HG02840 (cell line): ENCODE results near the gene ATG14.
"Not testable (repeated sequence)": the region's sequence is repeated elsewhere in the genome, so short reads cannot be mapped to it uniquely, and the experiment has no call there.

Experiments used
- ATAC-seq: cut with Tn5 transposase; IDR thresholded peaks from one replicate; pipeline ENCODE4 v1.9.1; 2021; ENCODE audit warnings: mild to moderate bottlenecking, moderate library complexity, moderate number of reproducible peaks; ENCODE audit not compliant: unreplicated experiment, low FRiP score

ATG14 gene

DNA sequence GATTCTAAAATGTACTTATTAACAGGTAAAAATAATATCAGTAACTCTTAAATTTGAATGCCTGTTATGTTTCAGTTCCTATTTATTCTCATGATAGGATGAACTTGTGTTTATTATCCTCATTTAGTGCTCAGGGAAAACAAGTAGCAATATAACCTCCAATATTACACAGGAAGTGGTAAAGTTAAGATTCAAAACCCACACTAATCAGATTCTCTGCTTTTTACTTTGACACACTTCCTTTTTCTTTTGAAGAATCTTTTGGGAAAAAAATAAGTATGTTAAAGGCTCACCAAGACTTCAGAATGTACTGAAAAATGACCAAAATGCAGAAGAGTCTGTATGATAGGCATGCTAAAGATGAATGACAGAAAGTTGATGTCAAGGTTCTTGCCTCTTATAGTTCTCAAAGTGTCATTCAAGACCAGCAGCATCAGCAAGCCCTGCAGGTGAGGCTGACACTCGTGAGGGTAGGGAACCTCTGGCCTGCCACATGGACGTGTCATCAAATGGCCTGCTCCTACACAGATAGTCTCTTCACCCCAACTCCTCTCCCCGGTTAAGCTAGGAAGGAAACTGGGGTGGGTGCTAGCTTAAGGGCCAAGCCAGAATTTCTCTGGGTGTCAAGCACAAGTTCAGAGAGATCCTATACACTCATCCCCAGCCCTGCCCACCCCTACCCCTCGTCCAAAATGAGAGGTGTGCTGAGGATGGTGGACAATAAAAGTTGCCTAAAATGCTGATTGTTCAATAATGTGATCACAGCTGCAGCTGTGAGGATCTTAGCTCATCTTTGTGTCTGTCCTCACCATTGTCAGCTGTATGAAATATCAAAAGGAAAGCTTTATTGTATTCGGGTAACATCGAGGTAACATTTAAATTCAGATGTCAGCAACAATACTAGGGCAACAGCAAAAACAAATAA is 22.5 kb upstream of the ATG14 start:
- no peak for ATAC-seq

DNA sequence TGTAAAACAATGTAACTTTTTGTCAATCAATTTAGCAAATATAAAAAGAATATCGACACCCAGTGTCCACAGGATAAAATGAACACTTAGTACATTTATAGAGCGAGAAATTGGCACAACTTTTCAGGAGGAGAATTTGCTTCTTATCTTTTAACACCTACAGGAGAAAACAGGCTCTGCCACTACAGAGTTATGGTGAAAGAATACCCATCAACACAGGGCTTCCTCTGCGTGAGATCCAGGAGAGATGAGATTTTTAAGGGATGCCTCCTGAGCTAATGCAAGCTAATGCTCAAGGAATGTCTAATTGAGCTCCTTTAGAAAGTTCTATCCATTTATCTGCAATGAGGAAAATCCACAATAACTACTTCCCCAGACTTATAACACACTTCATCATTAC is 21.0 kb upstream of the ATG14 start:
- no peak for ATAC-seq

DNA sequence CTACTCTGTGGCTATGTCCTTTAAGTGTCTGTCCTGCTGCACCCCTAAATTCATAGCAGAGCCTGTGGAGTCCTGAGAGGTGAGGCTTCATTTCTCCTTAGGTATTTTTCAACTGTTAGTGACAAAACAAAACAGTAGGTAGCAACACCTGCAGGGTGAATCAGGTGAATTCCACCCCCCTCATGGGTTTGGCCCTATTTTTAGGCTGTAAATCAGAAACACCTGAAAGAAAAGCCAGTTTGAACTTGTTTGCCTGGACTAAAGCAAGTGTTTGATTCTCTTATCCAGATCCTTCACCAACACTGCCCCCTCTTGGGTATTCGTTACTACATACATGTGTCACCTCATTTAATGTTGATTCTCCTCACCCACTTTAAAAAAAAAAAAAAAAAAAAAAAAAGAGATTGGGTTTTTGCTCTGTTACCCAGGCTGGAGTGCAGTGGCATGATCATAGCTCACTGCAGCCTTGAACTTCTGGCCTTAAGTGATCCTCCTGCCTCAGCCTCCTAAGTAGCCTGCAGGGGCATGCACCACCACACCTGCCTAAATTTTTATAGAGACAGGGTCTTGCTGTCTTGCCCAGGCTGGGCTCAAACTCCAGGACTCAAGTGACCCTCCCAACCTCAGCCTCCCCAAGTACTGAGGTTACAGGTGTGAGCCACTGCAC is 18.5 kb upstream of the ATG14 start:
- ATAC-seq, result no peak

DNA sequence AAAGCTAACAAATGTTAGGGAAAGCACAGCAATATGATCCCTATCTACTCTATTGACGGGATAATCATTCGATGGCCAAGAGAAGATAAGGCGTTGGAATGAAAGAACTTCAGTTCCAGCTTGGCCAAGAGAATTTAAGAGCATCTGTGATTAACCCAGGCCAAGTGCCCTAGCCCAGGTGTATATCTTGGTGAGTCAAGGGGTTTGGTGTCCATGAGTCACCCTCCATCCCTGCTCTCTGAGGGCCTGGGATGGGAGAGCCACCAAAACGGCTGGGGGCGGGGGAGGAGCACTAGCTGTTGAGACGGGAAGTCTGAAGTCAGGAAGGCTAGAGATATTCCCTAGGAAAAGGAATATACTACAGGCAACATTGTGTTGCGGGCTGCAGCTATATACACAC is 15.8 kb upstream of the ATG14 start:
- ATAC-seq, result no peak

DNA sequence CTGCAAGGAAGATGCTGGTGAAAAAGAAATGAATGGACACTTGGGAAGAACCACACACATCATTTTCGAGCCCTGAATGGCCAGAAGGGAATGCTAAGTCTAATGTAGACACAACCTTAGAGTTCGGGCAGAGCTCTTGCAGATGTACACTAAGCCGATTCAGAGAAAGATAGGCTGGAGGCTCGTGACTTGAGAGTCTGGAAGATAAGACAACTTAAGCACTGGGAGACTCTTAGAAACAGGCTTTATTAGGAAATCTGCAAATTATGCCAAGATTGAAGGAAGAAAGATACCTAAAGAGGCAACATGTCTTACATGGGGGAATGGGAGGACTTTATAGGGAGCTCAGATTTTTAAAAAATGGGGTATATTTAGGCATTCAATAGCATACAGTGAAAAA is 15.3 kb upstream of the ATG14 start:
- no peak for ATAC-seq

- ATAC-seq, result no peak
These were observed 13.5 kb upstream of the ATG14 start for GRCh38 chr14:55425091-55425490.

DNA sequence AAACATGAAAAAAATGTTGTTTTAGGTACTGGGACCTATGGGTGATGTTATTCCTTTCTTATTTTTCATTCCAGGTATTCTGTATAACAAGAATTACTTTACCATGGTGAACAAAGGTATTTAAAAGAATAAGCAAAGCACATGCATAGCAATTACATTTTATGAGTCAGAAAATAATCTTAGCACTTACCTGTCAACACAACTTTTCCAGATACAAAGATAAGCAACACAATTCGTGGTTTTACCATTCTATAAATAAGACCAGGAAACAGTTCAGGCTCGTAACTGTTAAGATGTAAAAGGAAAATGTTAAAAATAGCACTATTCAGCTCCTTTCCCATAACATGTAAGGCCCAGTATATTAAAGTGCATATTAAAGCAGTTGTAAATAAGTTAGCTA is 12.3 kb upstream of the ATG14 start:
- no peak for ATAC-seq

DNA sequence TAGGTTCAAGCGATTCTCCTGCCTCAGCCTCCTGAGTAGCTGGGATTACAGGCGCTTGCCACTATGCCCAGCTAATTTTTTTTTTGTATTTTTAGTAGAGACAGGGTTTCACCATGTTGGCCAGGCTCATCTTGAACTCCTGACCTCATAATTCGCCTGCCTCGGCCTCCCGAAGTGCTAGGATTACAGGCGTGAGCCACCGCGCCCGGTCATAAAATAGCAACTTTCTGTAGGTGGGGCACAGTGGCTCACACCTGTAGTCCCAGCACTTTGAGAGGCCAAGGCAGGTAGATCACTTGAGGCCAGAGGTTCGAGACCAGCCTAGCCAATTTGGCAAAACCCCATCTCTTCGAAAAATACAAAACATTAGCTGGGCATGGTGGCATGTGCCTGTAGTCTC is 10.7 kb upstream of the ATG14 start:
- ATAC-seq, result not testable (repeated sequence)

DNA sequence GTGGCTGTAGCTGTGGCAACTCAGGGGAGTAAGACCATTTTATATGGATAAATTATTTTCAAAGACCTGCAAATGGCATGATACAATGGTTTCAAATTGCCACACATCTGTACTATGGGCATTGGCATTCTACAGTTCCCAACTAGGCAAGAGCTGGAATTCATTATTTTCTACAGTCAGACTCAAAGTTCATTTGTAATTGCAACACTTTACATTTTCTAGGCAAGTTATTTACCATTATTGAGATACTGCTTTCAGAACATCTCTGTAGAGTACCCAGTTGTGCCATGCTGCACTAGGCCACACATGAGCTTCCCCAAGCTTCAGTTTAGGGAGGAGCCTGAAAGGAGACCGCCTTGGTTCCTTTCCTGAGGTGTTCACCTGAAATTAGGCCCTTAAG is 8.0 kb upstream of the ATG14 start:
- ATAC-seq, result no peak

- no peak for ATAC-seq
These were observed 6.8 kb upstream of the ATG14 start for GRCh38 chr14:55418411-55418810.

GRCh38 chr14:55417955-55418354 is 6.3 kb upstream of the ATG14 start:
- ATAC-seq, result no peak

DNA sequence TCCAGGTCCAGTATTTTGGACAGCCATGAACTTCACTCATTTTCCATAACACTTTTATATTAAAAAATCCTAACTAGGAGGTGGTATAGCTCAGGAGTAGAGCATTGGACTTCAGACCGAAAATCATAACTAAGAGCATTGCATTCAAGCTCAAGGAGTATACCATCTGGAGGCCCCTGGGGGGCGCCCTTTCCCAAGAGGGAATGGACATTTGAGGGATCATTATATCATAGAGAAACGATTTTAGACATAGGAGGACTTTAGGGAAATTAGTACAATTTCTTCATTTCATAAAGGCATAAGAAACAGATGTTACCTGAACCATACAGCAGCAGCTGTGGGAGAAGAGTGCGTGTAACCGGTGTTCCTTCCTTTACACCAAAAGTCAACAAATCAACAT is 5.2 kb upstream of the ATG14 start:
- no peak for ATAC-seq

GRCh38 chr14:55414551-55414950 is 2.9 kb upstream of the ATG14 start:
- no peak for ATAC-seq

DNA sequence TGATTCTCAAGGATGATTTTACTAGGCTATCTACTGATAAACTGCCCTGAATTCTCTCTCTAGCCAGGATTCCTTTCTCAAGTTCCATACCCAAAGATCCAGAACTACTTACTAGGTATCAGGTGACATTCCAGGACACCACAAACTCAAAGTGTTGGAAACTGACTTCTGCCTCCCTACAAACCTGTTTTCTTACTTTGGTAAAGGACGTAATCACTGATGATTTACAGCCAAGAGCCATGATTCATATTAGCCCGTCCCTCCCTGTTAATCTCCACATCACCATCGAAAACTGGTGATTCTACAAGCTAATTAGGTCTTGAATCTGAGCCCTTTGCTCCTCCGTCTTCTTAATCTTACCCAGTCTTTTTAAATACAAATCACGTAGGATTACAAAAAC is 1.0 kb upstream of the ATG14 start:
- no peak for ATAC-seq

DNA sequence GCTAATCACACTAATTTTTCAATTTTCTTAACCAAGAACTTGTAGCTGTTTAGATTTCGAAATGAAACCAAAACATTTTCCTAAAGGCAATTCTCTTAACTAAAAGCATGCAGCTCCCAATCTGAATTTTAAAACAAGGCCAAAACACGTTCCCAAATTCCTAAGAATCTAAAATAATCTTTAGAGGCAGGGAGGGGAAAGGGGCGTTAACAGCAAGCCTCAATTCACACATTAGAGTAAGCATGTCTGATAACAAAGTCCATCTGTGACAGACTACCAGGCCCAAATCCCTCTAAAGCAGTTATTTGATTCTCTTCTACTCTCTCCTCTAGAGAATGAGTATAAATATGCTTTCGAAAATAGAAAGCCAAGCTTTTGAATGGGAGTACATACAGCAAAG is 754 bp downstream of the ATG14 start:
- ATAC-seq, result no peak

GRCh38 chr14:55404173-55404854 is 7.3 kb downstream of the ATG14 start:
- no peak for ATAC-seq

DNA sequence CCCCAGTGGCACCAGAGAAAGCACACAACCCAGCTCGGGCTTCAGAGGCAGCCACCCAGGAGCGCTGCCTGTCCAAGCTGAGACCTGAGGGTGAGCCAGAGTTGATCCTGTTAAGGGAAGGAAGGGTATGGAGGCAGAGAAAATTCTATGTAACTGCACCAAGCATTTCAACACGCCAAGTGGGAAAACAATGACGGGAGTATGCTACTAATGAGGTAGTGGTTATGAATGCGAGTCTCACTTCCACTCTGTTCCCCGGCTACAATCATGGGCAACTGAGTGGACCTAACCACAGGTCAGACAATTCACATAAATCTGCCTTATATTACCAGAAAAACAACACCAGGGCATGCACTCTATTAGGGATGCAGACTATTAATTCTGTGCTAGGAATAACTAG is 9.9 kb downstream of the ATG14 start:
- no peak for ATAC-seq

GRCh38 chr14:55399852-55400251 is 11.8 kb downstream of the ATG14 start:
- ATAC-seq, result no peak

DNA sequence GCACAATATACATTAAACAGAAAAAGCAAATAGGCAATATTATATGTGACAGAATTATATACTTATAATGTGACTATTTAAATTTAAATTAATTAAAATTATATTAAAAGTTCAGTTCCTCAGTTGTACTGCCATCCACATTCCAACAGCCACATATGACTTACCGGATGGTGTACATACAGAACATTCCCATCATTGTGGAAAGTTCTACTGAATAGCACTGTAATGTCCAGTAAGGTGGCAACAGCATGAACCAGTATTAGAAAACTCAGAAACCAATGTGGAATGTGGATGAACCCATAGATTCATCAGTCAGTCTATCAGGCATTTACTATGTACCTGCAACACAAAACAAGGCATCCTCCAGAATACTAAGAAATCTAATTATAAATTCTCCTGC is 12.4 kb downstream of the ATG14 start:
- no peak for ATAC-seq

- ATAC-seq, result no peak
These were observed 13.0 kb downstream of the ATG14 start for GRCh38 chr14:55398679-55399078.

DNA sequence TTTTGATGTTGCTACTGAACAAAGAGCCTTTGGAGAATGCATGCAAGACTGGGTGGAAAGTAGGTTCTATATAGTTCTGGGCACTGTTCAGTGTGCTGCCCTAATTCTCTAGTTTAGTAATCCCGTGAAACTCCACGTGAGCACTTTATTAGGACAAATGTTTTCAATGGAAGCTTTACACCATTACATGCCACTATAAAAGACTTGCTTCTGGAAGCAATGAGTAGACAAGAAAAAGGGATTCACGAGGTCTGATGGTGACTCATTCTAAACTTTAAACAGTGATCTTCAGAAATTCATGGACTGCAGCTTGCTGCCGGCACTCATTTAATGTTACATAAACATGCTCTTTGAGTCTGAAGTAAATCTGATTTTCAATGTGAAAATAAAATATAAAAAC is 22.3 kb downstream of the ATG14 start:
- no peak for ATAC-seq
